C4-2B (cell line): Measurements from ENCODE around the gene SUSD4.

Experiments used
- ZFX ChIP-seq: fragments of 450-650 bp; IDR thresholded peaks from 2 replicates; pipeline ENCODE4 v1.6.1; 2017
- TF ChIP-seq, protein P1 (sequence below): fragments of 450-650 bp; conservative IDR thresholded peaks from 2 replicates; pipeline ENCODE4 v1.5.1; 2017; ENCODE audit warnings: mild to moderate bottlenecking

DNA sequence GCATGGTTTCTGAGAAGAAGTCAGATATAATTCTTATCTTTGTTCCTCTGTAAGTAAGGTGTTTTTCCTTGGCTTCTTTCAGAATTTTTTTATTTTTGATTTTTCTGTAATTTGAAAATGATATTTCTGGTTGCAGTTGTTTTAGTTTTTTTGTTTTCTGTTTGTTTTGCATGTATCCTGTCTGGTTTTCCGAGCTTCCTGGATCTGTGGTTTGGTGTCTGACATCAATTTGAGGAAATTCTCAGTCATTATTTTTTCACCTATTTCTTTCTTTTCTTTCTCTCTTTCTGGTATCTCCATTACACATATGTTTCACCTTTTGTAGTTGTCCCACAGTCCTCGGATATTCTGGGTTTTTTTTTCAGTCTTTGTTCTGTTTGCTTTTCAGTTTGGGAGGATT is 123.9 kb downstream of the SUSD4 start:
- TF ChIP-seq, protein P1, sequence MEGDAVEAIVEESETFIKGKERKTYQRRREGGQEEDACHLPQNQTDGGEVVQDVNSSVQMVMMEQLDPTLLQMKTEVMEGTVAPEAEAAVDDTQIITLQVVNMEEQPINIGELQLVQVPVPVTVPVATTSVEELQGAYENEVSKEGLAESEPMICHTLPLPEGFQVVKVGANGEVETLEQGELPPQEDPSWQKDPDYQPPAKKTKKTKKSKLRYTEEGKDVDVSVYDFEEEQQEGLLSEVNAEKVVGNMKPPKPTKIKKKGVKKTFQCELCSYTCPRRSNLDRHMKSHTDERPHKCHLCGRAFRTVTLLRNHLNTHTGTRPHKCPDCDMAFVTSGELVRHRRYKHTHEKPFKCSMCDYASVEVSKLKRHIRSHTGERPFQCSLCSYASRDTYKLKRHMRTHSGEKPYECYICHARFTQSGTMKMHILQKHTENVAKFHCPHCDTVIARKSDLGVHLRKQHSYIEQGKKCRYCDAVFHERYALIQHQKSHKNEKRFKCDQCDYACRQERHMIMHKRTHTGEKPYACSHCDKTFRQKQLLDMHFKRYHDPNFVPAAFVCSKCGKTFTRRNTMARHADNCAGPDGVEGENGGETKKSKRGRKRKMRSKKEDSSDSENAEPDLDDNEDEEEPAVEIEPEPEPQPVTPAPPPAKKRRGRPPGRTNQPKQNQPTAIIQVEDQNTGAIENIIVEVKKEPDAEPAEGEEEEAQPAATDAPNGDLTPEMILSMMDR, result no peak
- TF ChIP-seq ZFX, result no peak
